Stomach (tissue), 9 donors: Measurements from ENCODE around the gene MYO18A. TPM values are rescaled to one million over a fixed set of nuclear protein-coding genes. Genes with fewer than 3 reads are reported as not detected.

Source experiments
- DNase-seq, 2 donors: peaks; one replicate each; pipeline versions ENCODE4 v3.0.0 to v3.0.0-alpha.2; 2013 to 2019
- H3K27ac ChIP-seq, 5 donors: fragments of 200-600 bp in 4 of 5; sonication (generic) in 4 of 5; one replicate each; pipeline ENCODE4 v1.5.1; 2013 to 2019; ENCODE audit warnings: mild to moderate bottlenecking in 1 of 5, moderate library complexity in 1 of 5
- H3K27me3 ChIP-seq, 3 donors: fragments of 200-600 bp; sonication (generic); one replicate each; pipeline ENCODE4 v1.5.1; 2017 to 2019; ENCODE audit warnings: mixed run types in 1 of 3
- H3K36me3 ChIP-seq, 4 donors: fragments of 200-600 bp; sonication (generic); 1 replicate in 3 of 4; 2 replicates in 1 of 4; pipeline ENCODE4 v1.5.1; 2016 to 2019
- H3K4me1 ChIP-seq, 4 donors: fragments of 200-600 bp; sonication (generic); one replicate each; pipeline ENCODE4 v1.5.1; 2016 to 2019
- H3K4me3 ChIP-seq, 4 donors: fragments of 200-600 bp; sonication (generic) in 3 of 4; one replicate each; pipeline ENCODE4 v1.5.1; 2016 to 2019; ENCODE audit warnings: mild to moderate bottlenecking in 1 of 4
- H3K9me3 ChIP-seq, 4 donors: fragments of 200-600 bp; sonication (generic); one replicate each; pipeline ENCODE4 v1.5.1; 2016 to 2019
- CTCF ChIP-seq, 7 experiments: fragments of 450-650 bp in 4 of 7; fragments of 200-600 bp in 3 of 7; sonication (generic) in 3 of 7; IDR thresholded peaks; one replicate each; pipeline ENCODE4 v1.5.1; 2016 to 2019; ENCODE audit warnings: antibody characterized with exemption in 7 of 7, control low read depth in 2 of 7, mild to moderate bottlenecking in 1 of 7
- EP300 ChIP-seq: sonication (generic); formaldehyde crosslinking; IDR thresholded peaks from one replicate; pipeline ENCODE4 v1.6.1; 2017; ENCODE audit warnings: antibody characterized with exemption
- POLR2A ChIP-seq, 4 donors: fragments of 450-650 bp; IDR thresholded peaks; one replicate each; pipeline ENCODE4 v1.6.1; 2016; ENCODE audit warnings: antibody characterized with exemption in 4 of 4, control low read depth in 2 of 4, mild to moderate bottlenecking in 1 of 4, moderate library complexity in 1 of 4
- POLR2AphosphoS5 ChIP-seq, 3 donors: sonication (generic); formaldehyde crosslinking; IDR thresholded peaks; one replicate each; pipeline ENCODE4 v1.6.1; 2016; ENCODE audit warnings: antibody characterized with exemption in 3 of 3
- WGBS, 5 donors: extraction: QIAGEN DNeasy Blood & Tissue Kit in 3 of 5; methylation state at CpG; one replicate each; pipeline versions ENCODE4 v1.1.5 to v1.1.7; 2013 to 2018; 5-methylcytosine and 5-hydroxymethylcytosine counted together
- intact Hi-C: fragments of 100-400 bp; cut with DNase I; formaldehyde crosslinking; loops from one replicate; pipeline ENCODE4 v1.15.1; 2023; ENCODE audit warnings: low total_unique reads
- polyA plus RNA-seq, 3 donors: library from polyadenylated mRNA; stranded (reverse); fragments of 200-250 nt; gene quantifications; one replicate each; pipeline ENCODE4 v1.2.3, GENCODE V29; 2013
- total RNA-seq, 5 donors: library from RNA; depleted of rRNA; stranded (reverse); fragments of >200 nt; gene quantifications; one replicate each; pipeline versions ENCODE4 v1.1.0 to v1.2.3, GENCODE V29; 2014 to 2016
- donor health status: healthy with polysubstance abuse.
- donor health status: Bipolar disorder and iron deficiency.
- donor health status: healthy.

The MYO18A gene
- total and polyA plus RNA-seq, 8 donors, result 16.5 to 305 (median 55.5) TPM

- DNase-seq, result peak; percentile 55 to 90
- H3K36me3 ChIP-seq, result peaks cover 23 to 62% (median 43%) of the 10 kb centered on the region in 4 donors
- H3K4me1 ChIP-seq, result peaks cover 16 to 31% (median 27%) of the 10 kb centered on the region in 4 donors
- WGBS, 5 donors, result 45 to 64% (median 50%) methylated on average over 8 to 13 of the region's 13 CpGs
- intact Hi-C loops, result no loop called here
- H3K4me3 ChIP-seq, result no peak overlapping the region
- TF ChIP-seq CTCF (IDR thresholded peaks at IDR 0.05), result peak in 4 of 7 experiments; percentile 48 to 67 (median 54)
- TF ChIP-seq POLR2AphosphoS5 (IDR thresholded peaks at IDR 0.05), result peak in 1 of 3 donors; percentile 21
- TF ChIP-seq POLR2A (IDR thresholded peaks at IDR 0.05), result no peak
- TF ChIP-seq EP300, result no peak
- no peaks in the 10 kb centered on the region for H3K9me3 ChIP-seq
- H3K27me3 ChIP-seq, result no peaks in the 10 kb centered on the region
- peak overlapping the region; percentile 48 to 77 (median 74) for H3K27ac ChIP-seq
Observed at GRCh38 chr17:29124135-29124924, 55.9 kb downstream of the MYO18A start.

GRCh38 chr17:29123111-29123510 lies 57.1 kb downstream of the MYO18A start:
- Histone ChIP-seq H3K27ac (no peak overlapping the region), H3K9me3 (no peaks in the 10 kb centered on the region), H3K36me3 (peaks cover 26 to 64% (median 52%) of the 10 kb centered on the region in 4 donors), H3K4me1 (peaks cover 16 to 31% (median 27%) of the 10 kb centered on the region in 4 donors), H3K4me3 (no peak overlapping the region), H3K27me3 (no peaks in the 10 kb centered on the region)
- WGBS, 5 donors, result 69 to 87% (median 78%) methylated on average over 4 to 9 of the region's 9 CpGs
- DNase-seq, result no peak
- intact Hi-C loops, result no loop called here
- TF ChIP-seq EP300 (no peak), POLR2AphosphoS5 (IDR thresholded peaks at IDR 0.05) (no peak), CTCF (IDR thresholded peaks at IDR 0.05) (no peak), POLR2A (IDR thresholded peaks at IDR 0.05) (no peak)

- intact Hi-C loops, result no loop called here
- Histone ChIP-seq H3K36me3 (peaks cover 26 to 65% (median 51%) of the 10 kb centered on the region in 4 donors), H3K4me1 (peaks cover 16 to 32% (median 24%) of the 10 kb centered on the region in 4 donors), H3K27ac (no peak overlapping the region), H3K27me3 (no peaks in the 10 kb centered on the region), H3K4me3 (no peak overlapping the region), H3K9me3 (no peaks in the 10 kb centered on the region)
- WGBS, 5 donors, result 87 to 97% (median 93%) methylated on average over 10 of the region's 10 CpGs
- no peak for DNase-seq
- TF ChIP-seq EP300, result no peak
- TF ChIP-seq POLR2A (IDR thresholded peaks at IDR 0.05), result no peak
- no peak for TF ChIP-seq CTCF (IDR thresholded peaks at IDR 0.05)
- no peak for TF ChIP-seq POLR2AphosphoS5 (IDR thresholded peaks at IDR 0.05)
Observed at GRCh38 chr17:29121442-29121841, 58.8 kb downstream of the MYO18A start.

- H3K4me3 ChIP-seq, result no peak overlapping the region
- DNase-seq, result no peak
- H3K36me3 ChIP-seq, result peaks cover 26 to 75% (median 60%) of the 10 kb centered on the region in 4 donors
- intact Hi-C loops, result no loop called here
- peaks cover 10 to 22% (median 14%) of the 10 kb centered on the region in 4 donors for H3K4me1 ChIP-seq
- H3K9me3 ChIP-seq, result no peaks in the 10 kb centered on the region
- no peaks in the 10 kb centered on the region for H3K27me3 ChIP-seq
- WGBS, 5 donors, result 59 to 86% (median 67%) methylated on average over 2 of the region's 2 CpGs
- H3K27ac ChIP-seq, result no peak overlapping the region
- TF ChIP-seq EP300, result no peak
- TF ChIP-seq CTCF (IDR thresholded peaks at IDR 0.05), result no peak
- no peak for TF ChIP-seq POLR2AphosphoS5 (IDR thresholded peaks at IDR 0.05)
- TF ChIP-seq POLR2A (IDR thresholded peaks at IDR 0.05), result no peak
Observed at GRCh38 chr17:29120433-29120832, 59.8 kb downstream of the MYO18A start.
